GM13977 (cell line): Measurements from ENCODE around the gene CLHC1.
A peak's percentile ranks its signal among the peaks of the same experiment; 100 is the strongest.

ENCODE experiments used
- DNase-seq: peaks from one replicate; pipeline ENCODE4 v3.0.0; 2012; ENCODE audit warnings: low spot score
- in situ Hi-C: fragments of 300-500 bp; cut with MboI; formaldehyde crosslinking; loops from one replicate; pipeline ENCODE4 v1.12.0; 2022; ENCODE audit warnings: low sequenced_read_pairs, low pct_unique_long_range_greater_than_20kb, mixed read lengths, inconsistent platforms; ENCODE audit not compliant: unreplicated experiment
- TF ChIP-seq, protein P1 (sequence below): IDR thresholded peaks from 2 replicates; pipeline ENCODE4 v1.5.1; 2012; ENCODE audit warnings: mild to moderate bottlenecking, control low read depth; ENCODE audit not compliant: insufficient read depth; ENCODE audit errors: extremely low read depth, missing control alignments

CLHC1 gene

DNA sequence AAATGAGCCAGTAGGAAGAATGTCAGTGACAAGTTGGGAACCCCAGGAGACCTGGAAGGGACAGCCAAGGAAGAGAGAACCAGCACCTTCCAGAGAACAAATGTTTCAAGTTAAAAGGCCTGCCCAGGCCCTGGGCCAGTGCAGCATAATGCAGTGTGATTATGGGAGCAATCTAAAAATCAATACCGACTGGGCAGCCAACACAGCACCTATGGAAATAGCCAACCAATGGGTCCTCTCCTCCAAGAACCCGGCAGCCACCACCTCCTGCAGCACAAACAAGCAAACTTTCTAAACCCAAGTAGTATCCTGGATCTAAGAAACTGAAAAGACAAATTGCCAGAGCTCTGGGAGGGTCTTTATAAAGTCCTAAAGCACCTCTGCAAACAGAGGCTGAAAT, 71.7 kb downstream of the CLHC1 start:
- in situ Hi-C loops = loop anchor here (25.0 kb wide), 1 partner anchor 248 kb away; no protein-coding TSS in a partner anchor
- TF ChIP-seq, protein P1, sequence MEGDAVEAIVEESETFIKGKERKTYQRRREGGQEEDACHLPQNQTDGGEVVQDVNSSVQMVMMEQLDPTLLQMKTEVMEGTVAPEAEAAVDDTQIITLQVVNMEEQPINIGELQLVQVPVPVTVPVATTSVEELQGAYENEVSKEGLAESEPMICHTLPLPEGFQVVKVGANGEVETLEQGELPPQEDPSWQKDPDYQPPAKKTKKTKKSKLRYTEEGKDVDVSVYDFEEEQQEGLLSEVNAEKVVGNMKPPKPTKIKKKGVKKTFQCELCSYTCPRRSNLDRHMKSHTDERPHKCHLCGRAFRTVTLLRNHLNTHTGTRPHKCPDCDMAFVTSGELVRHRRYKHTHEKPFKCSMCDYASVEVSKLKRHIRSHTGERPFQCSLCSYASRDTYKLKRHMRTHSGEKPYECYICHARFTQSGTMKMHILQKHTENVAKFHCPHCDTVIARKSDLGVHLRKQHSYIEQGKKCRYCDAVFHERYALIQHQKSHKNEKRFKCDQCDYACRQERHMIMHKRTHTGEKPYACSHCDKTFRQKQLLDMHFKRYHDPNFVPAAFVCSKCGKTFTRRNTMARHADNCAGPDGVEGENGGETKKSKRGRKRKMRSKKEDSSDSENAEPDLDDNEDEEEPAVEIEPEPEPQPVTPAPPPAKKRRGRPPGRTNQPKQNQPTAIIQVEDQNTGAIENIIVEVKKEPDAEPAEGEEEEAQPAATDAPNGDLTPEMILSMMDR = no peak
- no peak for DNase-seq

DNA sequence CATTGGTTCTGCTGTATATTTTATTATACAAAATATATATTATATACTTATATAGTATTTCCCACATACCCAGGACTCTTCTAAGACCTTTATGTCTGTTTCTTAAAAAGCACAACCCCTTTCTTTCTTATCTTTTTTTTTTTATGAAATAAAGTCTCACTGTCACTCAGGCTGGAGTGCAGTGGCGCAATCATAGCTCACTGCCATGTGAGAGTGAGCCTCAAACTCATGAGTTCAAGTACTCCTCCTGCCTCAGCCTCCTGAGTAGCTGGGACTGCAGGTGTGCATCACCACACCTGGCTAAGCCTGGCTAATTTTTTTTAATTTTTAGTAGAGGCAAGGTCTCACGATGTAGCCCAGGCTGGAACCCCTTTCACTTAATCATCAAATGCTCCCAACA, 72.3 kb downstream of the CLHC1 start:
- in situ Hi-C loops = loop anchor here (25.0 kb wide), 1 partner anchor 247 kb away; no protein-coding TSS in a partner anchor
- DNase-seq = no peak
- TF ChIP-seq, protein P1 = no peak

DNA sequence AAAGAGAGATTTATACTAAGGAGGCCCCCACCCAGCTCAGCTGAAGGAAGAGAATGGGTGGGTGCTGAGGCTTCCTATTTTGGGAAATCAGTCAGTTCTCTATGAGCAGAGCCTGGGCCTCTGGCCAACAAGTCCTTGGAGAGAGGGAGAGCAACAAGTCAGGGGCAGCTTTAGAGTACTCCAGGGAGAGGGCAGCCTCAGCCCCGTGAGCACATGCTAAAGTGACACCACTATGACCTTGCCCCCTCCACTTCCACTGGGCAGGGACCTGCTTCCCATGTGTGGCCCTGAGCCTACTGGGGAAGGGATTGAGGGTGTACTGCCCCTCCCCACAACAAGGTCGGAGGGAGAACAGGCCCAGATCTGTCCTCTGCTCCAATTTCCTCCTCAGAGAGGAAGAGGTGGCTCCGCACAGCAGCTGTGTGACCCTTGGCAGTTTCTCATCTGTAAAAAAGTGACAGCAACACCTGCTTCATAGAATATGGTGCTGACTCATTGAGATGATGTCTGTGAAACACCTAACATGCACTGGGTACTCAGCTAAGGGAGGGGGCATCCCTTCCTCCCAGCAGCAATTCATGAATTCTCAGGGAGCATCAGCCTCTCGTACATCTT, 72.9 kb downstream of the CLHC1 start:
- DNase-seq = peak; percentile 36
- in situ Hi-C loops = loop anchor here (25.0 kb wide), 1 partner anchor 247 kb away; no protein-coding TSS in a partner anchor
- TF ChIP-seq, protein P1 = no peak

DNA sequence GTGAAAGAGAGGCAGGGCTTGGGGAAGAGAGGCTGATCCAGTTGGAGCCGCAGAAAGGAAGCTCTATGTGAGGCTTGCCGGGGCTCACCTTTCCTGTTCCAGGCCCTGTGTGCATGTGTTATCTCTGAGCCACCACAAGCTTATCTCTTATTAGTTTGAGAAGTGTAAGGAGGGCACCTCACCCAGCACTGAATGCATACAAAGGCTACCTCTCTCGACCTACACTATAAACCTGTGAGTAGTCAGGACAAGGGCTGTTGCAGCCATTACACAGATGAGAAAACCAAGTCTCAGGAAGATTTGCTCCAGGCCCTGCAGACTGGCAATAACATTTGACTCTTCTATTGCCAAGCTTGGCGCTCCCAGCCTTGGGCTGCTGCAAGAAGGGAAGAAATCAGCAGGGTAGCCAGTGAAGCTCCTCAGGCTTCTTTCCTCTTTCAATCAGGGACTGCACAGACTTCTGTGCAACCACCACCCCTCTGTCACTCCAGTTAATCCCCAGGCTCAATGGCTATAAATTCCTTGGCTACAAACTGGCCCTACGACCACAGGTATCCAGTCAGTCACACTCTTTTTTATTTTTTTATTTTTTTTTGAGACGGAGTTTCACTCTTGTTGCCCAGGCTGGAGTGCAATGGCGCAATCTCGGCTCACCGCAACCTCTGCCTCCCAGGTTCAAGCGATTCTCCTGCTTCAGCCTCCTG, 73.8 kb downstream of the CLHC1 start:
- no peak for DNase-seq
- in situ Hi-C loops = loop anchor here (25.0 kb wide), 1 partner anchor 246 kb away; no protein-coding TSS in a partner anchor
- TF ChIP-seq, protein P1 = no peak

DNA sequence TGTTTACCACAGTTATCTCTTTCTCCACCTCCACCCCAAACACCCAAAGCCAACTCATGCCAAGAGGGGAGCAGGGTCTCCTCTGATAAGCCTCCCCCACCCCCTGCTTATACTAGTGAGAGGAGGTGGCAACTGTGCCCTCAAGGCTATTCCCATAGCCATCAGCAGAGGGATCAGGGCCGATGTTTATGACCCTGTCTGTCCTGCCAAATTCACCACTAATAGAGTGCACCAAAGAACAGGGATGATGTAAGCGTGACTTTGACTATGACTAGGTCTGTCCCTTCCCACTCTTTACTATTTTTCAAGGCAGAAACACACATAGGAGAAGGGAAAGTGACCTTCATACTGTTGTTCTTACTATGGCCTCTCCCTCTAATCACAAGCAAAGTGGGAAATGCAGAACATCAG, 74.6 kb downstream of the CLHC1 start:
- DNase-seq = no peak
- TF ChIP-seq, protein P1 = no peak
- in situ Hi-C loops = loop anchor here (25.0 kb wide), 1 partner anchor 245 kb away; no protein-coding TSS in a partner anchor

DNA sequence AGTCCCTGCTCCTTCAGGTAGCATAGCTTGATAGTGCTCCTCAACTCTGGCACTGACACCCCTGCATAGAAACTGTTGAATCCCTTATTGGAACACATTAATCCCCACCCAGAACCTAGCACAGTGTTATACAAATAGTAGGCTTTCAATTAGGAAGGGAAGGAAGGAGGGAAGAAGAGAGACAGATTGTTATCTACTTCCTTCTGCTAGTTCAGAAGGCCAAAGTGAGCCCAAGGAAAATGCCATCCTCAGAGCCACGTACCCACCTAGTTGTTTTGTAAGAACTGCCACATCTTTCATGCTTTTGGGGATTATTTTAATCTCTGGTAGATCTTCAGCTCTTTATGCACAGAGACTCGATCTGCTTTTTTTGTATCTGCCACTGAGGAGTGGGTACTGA, 75.1 kb downstream of the CLHC1 start:
- DNase-seq = no peak
- in situ Hi-C loops = loop anchor here (25.0 kb wide), 1 partner anchor 245 kb away; no protein-coding TSS in a partner anchor
- TF ChIP-seq, protein P1 = no peak
